ENCODE results near the gene FOS.

Gene FOS

GRCh38 chr14:75297411-75298040 lies 18.9 kb downstream of the FOS start:
- no peak for TF ChIP-seq CTCF (IDR thresholded peaks at IDR 0.05)
- H3K4me3 Mint-ChIP-seq: no peak overlapping the region
- H3K27ac Mint-ChIP-seq: no peak overlapping the region
- H3K9me3 Mint-ChIP-seq: no peaks in the 10 kb centered on the region
- peaks cover 54% of the 10 kb centered on the region for H3K4me1 Mint-ChIP-seq
- peaks cover 3% of the 10 kb centered on the region for H3K27me3 Mint-ChIP-seq (ENCODE audit: low read depth, poor library complexity)
- no peak for DNase-seq
- no peaks in the 10 kb centered on the region for H3K36me3 Mint-ChIP-seq (ENCODE audit: low read depth)

GRCh38 chr14:75298187-75298965 lies 19.7 kb downstream of the FOS start:
- H3K27ac Mint-ChIP-seq: no peak overlapping the region
- no peaks in the 10 kb centered on the region for H3K36me3 Mint-ChIP-seq (ENCODE audit: low read depth)
- H3K27me3 Mint-ChIP-seq (ENCODE audit: low read depth, poor library complexity): peaks cover 3% of the 10 kb centered on the region
- no peak for TF ChIP-seq CTCF (IDR thresholded peaks at IDR 0.05)
- no peak overlapping the region for H3K4me3 Mint-ChIP-seq
- H3K4me1 Mint-ChIP-seq: peaks cover 52% of the 10 kb centered on the region
- H3K9me3 Mint-ChIP-seq: no peaks in the 10 kb centered on the region
- no peak for DNase-seq

GRCh38 chr14:75299059-75299458 lies 20.4 kb downstream of the FOS start:
- H3K4me3 Mint-ChIP-seq: no peak overlapping the region
- no peak for DNase-seq

GRCh38 chr14:75299576-75299975 lies 20.9 kb downstream of the FOS start:
- Mint-ChIP-seq H3K36me3 (ENCODE audit: low read depth) (no peaks in the 10 kb centered on the region), H3K4me3 (no peak overlapping the region), H3K4me1 (peaks cover 53% of the 10 kb centered on the region), H3K27ac (no peak overlapping the region), H3K27me3 (ENCODE audit: low read depth, poor library complexity) (peaks cover 3% of the 10 kb centered on the region), H3K9me3 (no peaks in the 10 kb centered on the region)
- TF ChIP-seq CTCF (IDR thresholded peaks at IDR 0.05): no peak
- DNase-seq: no peak

More at GRCh38 chr14:75299059-75299458, 20.4 kb downstream of the FOS start:
- no peaks in the 10 kb centered on the region for H3K9me3 Mint-ChIP-seq
- peaks cover 55% of the 10 kb centered on the region for H3K4me1 Mint-ChIP-seq
- H3K27me3 Mint-ChIP-seq (ENCODE audit: low read depth, poor library complexity): peaks cover 3% of the 10 kb centered on the region
- no peaks in the 10 kb centered on the region for H3K36me3 Mint-ChIP-seq (ENCODE audit: low read depth)
- TF ChIP-seq CTCF (IDR thresholded peaks at IDR 0.05): no peak
- no peak overlapping the region for H3K27ac Mint-ChIP-seq

- peaks cover 36% of the 10 kb centered on the region for H3K4me1 Mint-ChIP-seq
- H3K27ac Mint-ChIP-seq: no peak overlapping the region
- no peak for TF ChIP-seq CTCF (IDR thresholded peaks at IDR 0.05)
- DNase-seq: no peak
- no peak overlapping the region for H3K4me3 Mint-ChIP-seq
- no peaks in the 10 kb centered on the region for H3K9me3 Mint-ChIP-seq
- H3K27me3 Mint-ChIP-seq (ENCODE audit: low read depth, poor library complexity): peaks cover 6% of the 10 kb centered on the region
- H3K36me3 Mint-ChIP-seq (ENCODE audit: low read depth): no peaks in the 10 kb centered on the region
Measured at GRCh38 chr14:75301666-75302325, 23.2 kb downstream of the FOS start.
